ENCODE measurements around the gene RPAP3.
A peak's percentile ranks its signal among the peaks of the same experiment; 100 is the strongest.
"Not testable (repeated sequence)": the region's sequence is repeated elsewhere in the genome, so short reads cannot be mapped to it uniquely, and the experiment has no call there.

The RPAP3 gene

DNA sequence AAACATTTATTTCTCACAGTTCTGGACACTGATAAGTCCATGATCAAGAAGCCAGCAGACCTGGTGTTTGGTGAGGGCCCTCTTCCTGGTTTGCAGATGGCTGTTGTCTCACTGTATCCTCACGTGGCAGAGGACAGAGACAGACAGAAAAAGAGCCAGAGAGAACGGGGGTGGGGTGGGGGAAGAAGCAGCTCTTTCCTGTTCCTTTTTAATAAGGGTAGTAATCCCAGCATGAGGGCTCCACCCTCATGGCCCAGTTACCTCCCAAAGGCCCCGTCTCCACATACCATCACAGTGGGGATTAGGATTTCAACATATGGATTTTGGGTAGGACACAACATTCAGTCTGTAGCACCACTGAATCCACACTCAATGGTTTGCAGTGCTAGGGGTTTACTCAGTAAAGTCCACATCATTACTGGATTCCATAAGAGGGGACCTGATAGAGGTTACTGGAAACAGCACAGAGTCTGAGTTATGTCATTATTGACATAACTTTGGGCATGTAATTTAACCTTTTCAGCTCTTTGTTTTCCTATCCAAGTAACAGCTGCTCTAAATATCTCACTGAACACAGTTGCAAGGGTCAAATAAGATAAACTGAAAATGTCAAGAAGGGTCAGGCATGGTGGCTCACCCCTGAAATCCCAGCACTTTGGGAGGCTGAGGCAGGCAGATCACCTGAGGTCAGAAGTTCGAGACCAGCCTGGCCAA lies 53.2 kb downstream of the RPAP3 start:
- no peak for DNase-seq

DNA sequence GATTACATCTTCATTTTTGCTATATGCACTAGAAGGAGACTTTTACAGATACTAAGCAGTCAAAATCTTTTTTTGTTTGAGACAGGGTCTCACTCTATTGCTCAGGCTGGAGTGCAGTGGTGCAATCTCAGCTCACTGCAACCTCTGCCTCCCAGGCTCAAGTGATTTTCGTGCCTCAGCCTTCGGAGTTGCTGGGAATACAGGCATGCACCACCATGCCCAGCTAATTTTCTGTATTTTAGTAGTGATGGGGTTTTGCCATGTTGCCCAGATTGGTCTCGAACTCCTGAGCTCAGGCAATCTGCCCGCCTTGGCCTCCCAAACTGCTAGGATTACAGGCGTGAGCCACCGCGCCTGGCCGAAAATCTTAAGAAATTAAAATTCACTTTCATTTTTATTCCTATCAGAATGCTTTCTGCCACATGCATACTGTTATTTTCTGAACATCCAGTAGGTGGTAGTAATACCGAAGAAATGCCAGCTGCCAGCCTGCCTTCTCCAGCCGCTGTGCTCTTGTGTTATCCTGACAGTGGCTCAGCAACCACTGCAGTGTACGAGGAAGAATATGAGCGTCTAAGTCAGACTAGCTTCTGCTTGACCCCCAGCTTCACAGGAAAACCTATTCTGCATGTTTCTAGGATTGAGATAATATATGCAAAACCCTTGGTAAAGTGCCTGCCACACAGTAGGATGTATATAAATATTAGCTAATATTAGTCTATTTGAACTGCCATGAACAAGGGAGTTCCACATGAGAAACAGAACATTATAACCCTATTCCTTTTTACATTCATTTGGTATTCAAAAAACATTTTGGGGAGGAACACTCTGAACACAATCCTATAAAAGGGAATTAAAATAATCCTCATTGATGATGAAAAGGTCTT lies 54.2 kb downstream of the RPAP3 start:
- peak; percentile 49 for DNase-seq

DNA sequence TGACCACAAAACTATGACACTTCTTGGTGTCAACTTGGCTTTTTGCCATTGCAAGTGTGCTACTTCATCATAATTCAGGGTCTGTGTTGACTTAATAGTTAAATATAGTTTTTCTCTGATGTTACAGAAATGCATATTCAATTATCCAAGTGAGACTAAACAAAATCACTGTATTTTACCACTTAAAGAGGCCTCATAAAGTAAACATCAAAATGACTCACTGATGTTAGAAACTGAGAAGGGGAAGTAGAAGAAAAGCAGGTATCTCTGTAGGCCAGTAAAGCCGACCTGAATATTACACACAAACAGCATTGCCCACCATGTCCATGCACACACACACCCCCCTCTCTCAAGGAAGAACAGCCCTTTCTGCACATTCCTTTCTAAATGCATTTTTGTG lies 55.4 kb downstream of the RPAP3 start:
- no peak for DNase-seq

DNA sequence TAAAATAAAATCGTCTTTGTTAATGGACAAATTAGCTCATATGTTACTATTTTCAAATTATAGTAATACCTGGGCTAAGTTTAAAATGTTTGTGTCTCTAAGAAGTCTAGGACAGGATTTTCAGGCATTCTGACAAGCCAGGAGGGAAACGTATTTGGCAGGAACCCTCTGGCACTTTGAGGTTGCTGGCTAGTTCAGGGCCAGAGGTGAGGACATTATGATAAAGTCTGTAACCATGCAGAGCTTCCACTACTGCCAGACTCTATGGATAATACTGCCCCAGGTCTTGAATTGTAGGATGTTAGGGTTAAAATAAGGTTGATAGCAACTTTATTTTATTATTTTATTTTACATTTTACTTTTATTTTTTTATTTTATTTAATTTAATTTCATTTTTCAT lies 56.4 kb downstream of the RPAP3 start:
- no peak for DNase-seq

DNA sequence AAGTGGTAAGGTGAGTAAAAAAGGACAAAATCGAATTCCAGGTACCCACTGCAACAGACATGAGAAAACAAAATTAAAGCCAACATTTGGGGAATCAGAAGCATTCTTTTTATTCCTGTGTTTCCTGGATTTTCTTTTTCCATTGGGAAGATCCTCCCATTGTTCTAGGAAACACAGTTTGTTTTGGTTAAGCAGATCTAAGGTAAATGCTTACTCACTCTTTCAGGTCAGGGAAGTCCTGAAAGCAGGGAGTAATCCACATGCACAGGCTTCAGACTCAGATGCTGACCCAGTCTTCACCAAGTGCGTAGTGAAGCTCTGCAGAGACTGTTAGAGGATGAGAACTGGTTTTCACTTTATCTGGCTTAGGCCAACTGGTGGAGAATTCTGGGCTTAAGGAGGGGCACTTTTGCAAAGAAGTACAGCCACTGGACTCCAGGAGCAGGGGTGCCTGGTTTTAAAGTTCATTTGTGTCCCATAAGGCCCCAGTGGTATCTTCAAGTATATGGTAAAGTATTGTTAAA lies 57.7 kb downstream of the RPAP3 start:
- DNase-seq: no peak

DNA sequence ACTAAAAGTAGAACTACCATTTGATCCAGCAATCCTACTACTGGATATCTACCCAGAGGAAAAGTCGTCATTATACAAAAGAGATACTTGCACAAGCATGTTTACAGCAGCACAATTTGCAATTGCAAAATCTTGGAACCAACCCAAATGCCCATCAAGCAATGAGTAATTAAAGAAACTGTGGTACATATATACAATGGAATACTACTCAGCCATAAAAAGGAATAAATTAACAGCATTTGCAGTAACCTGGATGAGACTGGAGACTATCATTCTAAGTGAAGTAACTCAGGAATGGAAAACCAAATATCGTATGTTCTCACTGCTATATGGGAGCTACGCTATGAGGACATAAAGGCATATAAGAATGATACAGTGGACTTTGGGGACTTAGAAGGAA lies 63.5 kb downstream of the RPAP3 start:
- DNase-seq: not testable (repeated sequence)

DNA sequence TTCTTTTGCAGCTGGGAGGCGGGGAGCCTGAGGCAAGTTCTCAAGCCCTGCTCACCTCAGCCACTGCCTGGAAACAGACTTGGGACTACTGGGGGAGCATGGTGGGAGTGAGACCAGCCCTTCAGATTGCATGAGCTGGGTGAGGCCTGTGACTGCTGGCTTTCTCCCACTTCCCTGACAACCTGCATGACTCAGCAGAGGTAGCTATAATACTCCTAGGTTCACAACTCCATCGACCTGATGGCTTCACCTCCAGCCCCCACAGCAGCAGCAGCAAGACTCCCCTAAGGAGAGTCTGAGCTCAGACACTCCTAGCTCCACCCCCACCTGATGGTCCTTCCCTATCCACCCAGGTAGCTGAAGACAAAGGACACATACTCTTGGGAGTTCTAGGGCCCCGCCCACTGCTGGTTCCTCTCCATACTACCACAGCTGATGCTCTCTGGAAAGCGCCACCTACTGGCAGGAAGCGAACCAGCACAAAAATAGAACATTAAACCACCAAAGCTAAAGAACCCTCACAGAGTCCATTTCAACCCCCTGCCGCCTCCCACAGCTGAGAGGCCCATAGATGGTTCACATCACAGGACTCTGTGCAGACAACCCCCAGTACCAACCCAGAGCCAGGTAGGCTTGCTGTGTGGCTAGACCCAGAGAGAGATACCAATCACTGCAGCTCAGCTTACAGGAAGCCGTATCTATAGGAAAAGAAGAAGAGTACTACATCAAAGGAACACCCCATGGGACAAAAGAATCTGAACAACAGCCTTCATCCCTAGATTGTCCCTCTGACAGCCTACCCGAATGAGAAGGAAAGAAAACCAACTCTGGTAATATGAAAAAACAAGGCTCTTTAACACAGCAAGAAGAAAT lies 68.7 kb downstream of the RPAP3 start:
- DNase-seq: no peak

DNA sequence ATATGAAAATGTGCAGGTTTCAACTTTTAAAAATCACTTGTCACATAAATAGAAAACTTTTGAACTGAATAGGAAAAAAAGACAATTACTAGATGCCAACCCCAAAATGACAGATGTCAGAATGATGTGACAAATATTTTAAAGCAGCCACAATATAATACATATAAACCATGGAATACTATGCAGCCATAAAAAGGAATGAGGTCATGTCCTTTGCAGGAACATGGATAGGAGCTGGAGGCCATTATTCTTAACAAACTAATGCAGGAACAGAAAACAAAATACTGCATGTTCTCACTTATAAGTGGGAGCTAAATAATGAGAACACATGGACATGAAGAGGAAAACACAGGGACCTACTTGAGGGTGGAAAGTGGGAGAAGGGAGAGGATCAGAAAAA lies 70.1 kb downstream of the RPAP3 start:
- not testable (repeated sequence) for DNase-seq

DNA sequence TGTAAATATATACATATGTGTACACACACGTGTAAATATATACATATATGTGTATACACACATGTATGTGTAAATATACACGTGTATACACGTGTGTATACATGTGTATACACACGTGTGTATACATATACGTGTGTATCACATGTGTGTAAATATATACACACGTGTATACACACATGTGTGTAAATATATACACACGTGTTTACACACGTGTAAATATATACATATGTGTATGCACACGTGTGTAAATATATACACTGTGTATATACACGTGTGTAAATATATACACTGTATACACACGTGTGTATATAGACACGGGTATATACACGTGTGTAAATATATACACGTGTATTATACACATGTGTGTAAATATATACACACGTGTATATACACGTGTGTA lies 71.7 kb downstream of the RPAP3 start:
- DNase-seq: no peak

DNA sequence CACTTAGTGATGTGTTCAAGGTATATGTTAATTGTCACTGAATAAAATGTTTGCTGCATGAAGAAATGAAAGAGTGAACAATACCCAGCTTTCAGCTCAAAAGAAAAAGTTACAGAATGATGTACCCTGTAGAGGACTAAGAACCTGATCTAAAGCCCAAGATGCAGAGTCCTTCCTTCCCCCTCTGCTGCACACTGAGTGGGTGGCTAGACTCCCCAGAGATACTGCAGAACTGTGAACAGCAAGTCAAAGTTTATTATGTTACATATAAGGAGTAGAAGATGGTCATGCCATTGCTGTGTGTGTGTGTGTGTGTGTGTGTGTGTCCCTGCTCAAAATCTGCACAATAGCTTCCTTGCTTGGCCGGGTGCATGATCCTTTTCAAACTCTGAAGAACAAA lies 83.9 kb downstream of the RPAP3 start:
- DNase-seq: no peak

DNA sequence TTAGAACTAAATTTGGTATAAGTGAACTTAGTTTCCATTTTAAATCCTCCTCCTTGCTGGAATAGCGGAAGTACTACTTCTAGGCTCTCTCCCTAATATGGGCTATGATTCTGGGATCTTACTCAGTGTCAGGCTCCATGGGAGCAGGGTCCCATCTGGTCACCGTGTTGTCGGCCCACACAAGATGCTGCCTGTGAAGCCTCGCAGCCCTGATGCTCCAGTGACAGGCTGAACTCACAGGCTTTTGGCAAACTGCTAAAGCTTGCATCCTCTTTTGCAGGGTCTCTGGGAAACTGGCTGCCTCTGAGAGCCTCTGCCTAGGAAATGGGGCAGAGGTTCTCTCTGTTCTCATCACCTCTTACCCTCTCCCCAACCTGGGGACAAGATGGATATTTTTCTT lies 88.4 kb downstream of the RPAP3 start:
- DNase-seq: no peak

DNA sequence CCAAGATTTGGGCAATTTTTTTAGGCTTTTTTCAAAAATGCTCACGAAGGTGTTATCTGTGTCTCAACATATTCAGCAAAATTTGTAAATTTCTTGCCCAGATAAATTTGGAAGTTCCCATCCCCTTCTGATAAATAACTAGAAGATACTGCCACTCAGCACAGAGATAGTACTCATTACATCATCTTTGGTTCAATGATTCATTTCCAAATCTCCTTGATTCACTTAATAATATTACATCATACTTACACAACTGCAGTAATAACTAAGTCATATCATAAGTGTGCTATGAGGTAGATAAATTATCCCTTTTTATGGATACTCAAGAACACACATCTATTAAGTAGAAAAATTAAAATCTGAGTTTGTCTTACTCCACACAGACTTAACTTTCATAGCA lies 89.4 kb downstream of the RPAP3 start:
- no peak for DNase-seq

DNA sequence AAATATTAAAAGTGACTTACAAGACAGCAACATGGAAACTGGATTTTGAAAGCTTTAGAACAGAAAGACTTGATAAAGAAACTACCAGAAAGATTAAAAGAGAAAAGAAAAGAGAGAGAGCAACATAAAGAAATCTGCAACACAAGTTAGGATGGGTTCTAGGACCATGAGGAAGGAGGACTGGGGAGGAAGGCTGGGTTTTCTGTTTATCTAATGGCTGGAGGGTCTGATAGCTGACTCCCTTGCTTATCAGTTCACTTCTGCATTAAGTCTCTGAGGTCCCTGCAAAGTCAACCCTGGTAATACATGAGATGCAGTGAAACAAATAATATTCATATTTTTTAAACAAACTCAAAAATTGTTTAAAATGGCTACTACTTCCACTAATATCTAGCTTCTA lies 90.1 kb downstream of the RPAP3 start:
- no peak for DNase-seq

DNA sequence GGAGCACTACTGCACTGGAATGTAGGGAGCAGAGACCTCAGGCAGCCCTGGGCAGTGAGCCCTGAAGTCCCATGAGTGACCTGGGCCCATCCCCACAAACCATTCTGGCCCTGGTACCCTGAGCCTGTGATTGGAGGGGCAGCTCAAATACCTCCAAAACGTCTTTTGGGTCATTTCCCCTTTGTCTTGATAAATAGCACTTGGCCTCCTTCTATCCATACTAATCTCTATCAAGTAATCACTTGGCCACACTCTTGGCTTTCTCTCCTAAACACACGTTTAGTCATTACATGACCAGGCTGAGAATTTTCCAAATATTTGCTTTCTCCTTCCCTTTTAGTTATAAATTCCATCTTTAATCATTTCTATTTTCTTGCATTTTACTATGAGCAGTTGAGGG lies 91.3 kb downstream of the RPAP3 start:
- DNase-seq: no peak

DNA sequence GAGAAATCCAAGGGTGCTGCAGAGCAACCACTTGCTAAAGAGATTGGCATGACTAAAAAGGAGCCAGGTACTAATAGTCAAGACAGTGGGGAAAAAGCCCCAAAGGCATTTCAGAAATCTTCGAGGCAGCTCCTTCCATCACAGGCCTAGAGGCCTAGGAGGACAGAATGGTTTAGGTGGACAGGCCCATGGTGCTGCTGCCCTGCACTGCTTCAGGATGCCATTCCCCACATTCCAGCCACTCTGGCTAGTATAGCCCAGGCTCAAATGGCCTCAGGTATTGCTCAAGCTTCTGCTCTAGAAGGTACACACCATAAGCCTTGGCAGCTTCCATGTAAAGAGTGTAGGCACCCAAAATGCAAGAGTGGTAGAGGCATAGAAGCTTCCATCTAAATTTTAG lies 92.9 kb downstream of the RPAP3 start:
- no peak for DNase-seq

DNA sequence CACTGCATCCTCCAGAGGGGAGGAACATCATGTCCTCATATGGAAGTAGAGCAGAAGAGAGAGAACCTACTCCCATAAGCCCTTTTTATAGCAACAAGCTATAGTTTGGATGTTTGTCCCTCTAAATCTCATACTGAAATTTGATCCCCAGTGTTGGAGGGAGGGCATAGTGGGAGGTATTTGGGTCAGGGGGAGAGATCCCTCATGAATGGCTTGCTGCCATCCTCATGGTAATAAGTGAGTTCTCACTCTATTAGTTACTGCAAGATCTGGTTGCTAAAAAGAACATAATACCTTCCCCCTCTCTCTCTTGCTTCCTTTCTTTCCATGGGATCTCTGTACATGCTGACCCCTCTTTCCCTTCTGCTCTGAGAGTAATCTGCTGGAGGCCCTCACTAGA lies 93.9 kb downstream of the RPAP3 start:
- DNase-seq: no peak
